Measurements from ENCODE around the gene RTN4IP1.

- TF ChIP-seq POLR2AphosphoS5 (IDR thresholded peaks at IDR 0.05; ENCODE audit: low read depth, low read length) (no peak), CHD2 (IDR thresholded peaks at IDR 0.05; ENCODE audit: low read length, partially characterized antibody) (no peak), EP300 (IDR thresholded peaks at IDR 0.05; ENCODE audit: borderline replicate concordance in 1 of 2, low read depth in 1 of 2, low read length in 1 of 2) (no peak), TAF1 (IDR thresholded peaks at IDR 0.05; ENCODE audit: borderline replicate concordance, low read depth, low read length) (no peak), USF1 (IDR thresholded peaks at IDR 0.05; ENCODE audit: borderline replicate concordance, low read depth) (no peak), USF2 (IDR thresholded peaks at IDR 0.05; ENCODE audit: borderline replicate concordance, low read depth, low read length) (no peak), EZH2phosphoT487 (IDR thresholded peaks at IDR 0.05; ENCODE audit: borderline replicate concordance, low read depth) (no peak)
- TF ChIP-seq, protein P1, sequence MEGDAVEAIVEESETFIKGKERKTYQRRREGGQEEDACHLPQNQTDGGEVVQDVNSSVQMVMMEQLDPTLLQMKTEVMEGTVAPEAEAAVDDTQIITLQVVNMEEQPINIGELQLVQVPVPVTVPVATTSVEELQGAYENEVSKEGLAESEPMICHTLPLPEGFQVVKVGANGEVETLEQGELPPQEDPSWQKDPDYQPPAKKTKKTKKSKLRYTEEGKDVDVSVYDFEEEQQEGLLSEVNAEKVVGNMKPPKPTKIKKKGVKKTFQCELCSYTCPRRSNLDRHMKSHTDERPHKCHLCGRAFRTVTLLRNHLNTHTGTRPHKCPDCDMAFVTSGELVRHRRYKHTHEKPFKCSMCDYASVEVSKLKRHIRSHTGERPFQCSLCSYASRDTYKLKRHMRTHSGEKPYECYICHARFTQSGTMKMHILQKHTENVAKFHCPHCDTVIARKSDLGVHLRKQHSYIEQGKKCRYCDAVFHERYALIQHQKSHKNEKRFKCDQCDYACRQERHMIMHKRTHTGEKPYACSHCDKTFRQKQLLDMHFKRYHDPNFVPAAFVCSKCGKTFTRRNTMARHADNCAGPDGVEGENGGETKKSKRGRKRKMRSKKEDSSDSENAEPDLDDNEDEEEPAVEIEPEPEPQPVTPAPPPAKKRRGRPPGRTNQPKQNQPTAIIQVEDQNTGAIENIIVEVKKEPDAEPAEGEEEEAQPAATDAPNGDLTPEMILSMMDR (IDR thresholded peaks at IDR 0.05): no peak
These were observed 100.8 kb downstream of the RTN4IP1 start for GRCh38 chr6:106528521-106528920.

Measured in SK-N-SH (cell line).